GM19193 (cell line): ENCODE results near the gene SMYD1.

Source experiments
- POLR2A ChIP-seq: IDR thresholded peaks from 4 replicates; pipeline ENCODE4 v1.6.1; 2011; ENCODE audit not compliant: insufficient read depth, insufficient read length; ENCODE audit errors: extremely low read depth

SMYD1 gene

DNA sequence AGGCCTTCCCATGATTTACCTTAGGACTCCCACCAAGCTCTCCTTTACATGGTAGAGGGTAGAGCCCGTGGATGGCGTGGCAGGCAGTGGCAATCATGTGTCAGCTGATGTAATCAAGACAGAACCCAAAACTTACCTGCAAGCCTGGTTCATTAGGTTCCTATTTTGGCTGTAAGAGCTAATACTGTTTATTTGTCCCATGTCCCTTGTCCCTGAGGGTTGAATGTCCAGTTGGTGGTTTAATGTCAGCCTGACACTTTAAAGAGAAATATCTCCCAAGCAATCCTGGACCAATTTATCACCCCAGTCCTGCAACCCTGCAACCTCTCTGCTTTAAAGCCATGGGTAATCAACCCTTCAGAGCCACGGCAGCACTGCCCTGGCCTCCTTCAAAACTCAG is 66.2 kb downstream of the SMYD1 start:
- no peak for TF ChIP-seq POLR2A

DNA sequence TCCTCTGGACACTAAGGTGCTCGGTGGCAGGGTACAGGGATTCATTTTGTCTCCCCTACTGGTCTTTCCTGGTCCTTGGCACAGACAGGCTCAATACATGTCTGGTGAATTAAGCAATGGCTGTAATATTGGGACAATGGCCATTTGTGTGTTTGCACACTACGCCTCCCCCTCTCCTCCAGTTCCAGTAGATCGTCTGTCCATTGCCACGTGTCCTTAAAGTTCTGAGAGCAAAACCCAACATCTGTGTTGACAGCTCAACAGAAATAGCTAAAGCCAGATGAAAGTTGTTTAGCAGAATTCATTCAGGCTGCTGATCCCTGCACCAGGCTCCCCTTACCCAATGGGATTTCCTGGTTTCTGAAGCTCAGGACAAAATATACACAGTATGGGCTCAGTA is 69.2 kb downstream of the SMYD1 start:
- TF ChIP-seq POLR2A = no peak

DNA sequence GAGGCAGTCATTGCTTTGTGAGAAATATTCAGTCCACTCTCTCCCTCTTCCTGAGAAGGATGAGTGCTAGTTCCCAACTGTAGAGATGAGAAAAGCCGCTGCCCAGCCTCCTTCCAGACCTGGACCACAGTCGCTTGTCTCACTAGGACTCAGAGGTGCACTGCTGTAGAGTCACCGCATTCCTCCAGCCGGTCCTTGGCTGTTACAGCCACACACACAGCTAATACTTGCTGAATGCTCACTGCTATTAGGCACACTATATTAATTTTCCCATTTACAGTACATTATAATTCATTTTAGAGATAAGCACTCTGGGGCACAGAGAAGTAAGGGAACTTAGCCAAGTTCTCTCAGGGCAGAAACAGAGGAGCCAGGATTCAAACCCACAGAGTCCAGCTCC is 70.2 kb downstream of the SMYD1 start:
- no peak for TF ChIP-seq POLR2A

DNA sequence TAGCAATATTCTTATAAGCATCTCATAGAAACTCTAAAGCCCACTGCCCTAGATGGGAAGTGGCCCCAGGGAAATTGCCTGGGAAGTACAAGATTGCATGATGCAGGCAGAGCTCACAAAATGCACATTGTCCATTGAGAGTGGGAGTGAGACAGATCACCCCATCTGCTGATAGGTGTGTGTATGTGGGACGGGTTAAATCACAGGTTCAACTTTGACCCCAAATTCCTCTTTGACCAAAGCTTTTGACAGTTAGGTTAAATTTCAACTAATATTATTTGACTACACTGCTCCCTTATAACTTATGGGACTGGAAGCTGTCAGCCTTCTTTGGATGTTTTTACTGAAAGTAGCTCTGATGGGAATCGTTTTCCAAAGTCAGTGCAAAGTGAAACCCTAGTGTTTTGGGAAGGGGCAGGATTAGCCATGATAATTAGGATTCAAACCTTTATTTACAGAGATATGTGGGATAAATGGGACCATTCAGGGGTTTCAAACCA is 71.6 kb downstream of the SMYD1 start:
- TF ChIP-seq POLR2A = no peak

DNA sequence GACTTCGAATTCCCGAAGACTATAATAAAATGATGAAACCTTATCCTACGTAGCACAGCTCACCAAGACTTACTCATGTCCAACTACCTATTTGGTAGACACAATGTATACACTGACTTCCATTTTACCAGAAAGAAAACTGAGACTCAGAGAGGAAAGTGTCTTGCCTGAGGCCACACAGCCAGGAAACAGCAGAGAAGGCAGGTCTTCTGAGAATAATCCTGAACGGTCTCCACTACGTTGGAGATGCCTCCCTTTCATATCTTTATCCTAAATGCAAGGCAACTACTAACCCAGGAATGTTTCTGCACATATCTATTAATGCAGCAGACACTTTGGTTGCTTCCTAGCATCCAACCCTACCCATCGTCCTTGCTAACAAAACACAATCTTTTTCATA is 72.2 kb downstream of the SMYD1 start:
- TF ChIP-seq POLR2A = no peak

GRCh38 chr2:88141952-88142351 is 74.3 kb downstream of the SMYD1 start:
- no peak for TF ChIP-seq POLR2A

- TF ChIP-seq POLR2A = no peak
Measured at GRCh38 chr2:88144271-88144670, 76.6 kb downstream of the SMYD1 start.

DNA sequence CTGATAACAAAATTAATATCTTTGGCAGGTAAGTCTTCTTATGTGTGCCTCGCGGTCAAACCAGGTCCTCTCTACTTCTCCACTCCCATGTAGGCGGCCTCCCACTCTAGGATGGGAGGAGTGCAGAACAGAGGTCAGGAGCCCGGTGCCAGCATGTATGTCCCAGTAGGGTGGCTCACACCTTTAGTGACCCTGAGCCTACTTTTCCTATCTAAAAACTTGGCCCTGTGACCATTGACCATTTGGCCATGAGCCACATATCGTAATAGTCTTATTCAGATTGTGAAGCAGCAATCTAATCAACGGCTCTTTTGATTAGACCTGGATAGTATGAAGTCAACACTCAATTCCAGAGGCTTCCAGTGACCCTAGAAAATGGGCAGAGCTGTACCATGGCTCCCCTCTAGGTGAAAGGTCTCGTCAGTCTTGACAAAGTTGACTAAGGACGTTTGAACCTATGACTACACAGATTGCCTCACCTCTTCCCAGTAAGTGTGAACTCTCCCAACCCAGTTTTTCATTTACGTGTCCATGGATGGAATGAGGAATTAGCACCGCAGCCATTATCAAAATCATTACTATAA is 77.4 kb downstream of the SMYD1 start:
- no peak for TF ChIP-seq POLR2A

DNA sequence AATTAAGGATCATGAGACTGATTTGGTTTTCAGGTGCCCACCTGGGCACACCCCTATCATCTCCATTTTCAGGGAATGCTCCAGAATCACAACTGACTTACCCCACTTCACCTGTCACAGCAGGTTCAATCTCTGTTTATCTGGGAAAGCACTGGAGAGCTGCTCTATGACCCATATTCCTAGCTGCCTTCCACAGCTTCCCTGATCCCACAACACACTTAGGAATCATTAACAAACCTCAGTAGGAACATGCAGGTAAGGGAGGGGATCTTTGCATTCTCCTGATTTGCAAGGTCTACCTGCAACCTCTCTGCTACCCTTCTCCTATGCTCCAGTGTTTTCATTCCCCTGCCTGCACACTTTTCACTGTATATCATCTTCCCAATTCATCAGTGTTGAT is 79.0 kb downstream of the SMYD1 start:
- TF ChIP-seq POLR2A = no peak

DNA sequence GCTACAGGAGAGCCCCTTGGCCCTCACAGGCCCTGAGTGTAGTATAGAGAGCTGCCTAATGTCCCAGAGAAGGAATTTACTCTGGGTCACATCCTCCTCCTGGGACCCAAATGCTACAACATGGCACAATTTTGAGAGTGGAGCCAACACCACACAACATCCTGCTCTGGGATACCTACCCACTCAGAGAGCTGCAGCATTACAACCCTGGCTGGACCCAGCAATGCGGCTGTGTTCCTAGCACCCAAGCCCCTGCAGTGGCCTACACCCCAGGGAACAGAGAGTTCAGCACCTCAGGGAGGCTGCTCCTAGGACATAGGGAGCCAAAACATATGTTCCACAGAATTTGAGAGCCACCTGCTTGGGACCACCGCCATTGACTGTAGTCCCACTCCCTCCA is 79.5 kb downstream of the SMYD1 start:
- TF ChIP-seq POLR2A = no peak

GRCh38 chr2:88148929-88149438 is 81.4 kb downstream of the SMYD1 start:
- no peak for TF ChIP-seq POLR2A

DNA sequence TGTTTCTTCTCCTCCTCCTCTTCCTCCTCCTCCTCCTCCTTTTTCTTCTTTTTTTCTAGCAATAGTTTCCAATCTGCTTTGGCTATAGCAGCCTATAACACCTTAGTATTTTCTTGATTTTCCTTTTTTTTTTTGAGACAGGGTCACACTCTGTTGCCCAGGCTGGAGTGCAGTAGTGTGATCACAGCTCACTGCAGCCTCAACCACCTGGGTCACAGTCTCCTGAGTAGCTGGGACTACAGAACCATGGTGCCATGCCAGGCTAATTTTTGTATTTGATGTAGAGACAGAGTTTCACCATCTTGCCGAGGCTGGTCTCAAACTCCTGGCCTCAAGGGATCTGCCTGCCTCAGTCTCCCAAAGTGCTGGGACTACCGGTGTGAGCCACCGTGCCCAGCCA is 91.9 kb downstream of the SMYD1 start:
- TF ChIP-seq POLR2A = no peak

DNA sequence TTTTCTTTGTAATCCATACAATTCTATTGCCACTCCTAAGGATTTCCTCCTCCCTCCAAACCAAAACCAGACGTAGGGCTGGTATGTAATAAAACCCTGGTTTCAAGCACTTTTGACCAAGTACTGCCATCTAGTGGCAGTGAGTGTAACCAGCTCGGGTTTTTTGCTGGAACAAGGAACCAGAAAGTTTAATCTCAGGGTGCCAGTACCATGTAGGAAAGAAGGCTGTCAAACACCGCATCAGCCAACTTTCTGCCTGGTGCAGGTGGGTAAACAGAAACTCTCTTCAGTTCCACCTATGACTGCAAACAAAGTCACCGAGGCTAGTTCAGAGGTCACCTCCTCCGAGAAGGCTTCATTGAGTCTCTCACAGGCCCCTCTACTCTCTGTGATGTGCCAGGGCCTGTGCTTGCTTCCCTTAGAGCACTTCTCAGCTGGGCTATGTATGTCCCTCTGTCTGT is 92.4 kb downstream of the SMYD1 start:
- TF ChIP-seq POLR2A = no peak

DNA sequence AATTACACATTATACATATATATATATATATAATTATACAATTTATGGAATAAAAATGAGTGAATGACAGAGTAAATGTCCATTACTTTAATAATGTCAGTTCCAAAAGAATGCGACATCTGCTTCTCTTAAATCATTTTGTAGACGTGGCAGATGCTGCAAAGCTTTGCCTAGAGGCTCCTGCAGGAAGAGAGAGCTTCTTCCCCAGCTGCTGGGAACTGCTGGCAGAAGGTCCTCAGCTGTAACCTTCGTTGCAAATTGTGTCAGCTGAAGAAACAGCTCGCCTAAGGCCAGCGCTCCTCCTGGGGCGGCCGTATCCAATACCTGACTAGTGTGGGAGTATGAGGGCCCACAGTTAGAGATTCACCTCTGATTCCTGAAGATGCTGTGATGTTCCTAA is 92.9 kb downstream of the SMYD1 start:
- no peak for TF ChIP-seq POLR2A

- no peak for TF ChIP-seq POLR2A
Measured at GRCh38 chr2:88161446-88162244, 94.0 kb downstream of the SMYD1 start.
